ENCODE results near the gene MTAP. TPM values are rescaled to one million over a fixed set of nuclear protein-coding genes. Genes with fewer than 3 reads are reported as not detected.

Gene MTAP
- total and polyA plus RNA-seq, 9 of the 15 experiments (the other 6 are each of a cell fraction or from before 2014, with no cell fraction given): 0.07 TPM; not detected in 8

DNA sequence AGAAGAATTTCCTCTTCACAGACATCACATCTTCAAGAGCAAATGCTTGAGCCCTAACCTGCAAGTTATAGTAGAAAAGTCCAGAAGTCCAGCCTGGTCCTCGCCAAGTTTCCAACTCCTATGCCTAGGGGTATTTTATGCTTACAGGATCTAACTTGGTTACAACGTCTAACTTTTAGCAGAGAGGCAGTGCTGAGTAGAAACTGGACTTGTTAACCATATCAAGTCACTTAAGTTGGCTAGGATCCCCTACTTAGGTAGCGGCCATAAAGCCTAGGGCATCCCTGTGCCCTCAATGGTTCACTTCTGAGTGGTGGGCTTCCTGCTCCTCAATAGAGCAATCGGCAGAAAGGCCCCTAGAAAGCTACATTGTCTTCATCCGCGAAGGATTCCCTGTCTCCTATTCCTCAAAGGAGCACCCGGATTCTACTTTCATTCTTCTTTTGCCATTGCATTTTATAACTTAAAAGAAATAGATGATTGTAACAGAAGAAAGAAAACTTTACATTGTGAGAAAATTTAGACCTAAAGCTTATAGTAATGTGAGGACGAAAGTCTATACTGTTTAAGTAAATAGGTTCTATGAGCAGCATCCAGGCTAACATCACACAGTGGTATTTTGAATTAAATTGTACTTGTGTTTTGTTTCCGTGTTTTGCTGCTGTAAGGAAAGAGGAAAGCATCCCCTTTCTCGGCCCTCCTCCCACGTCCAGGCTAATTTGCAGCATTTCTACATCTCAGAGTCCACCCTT, 1.3 kb upstream of the MTAP start:
- no peak overlapping the region for H3K27ac ChIP-seq (ENCODE audit: extremely low read depth, low read depth, low read length)
- H2AFZ ChIP-seq (ENCODE audit: low read depth, low read length): no peak overlapping the region
- H3K9me1 ChIP-seq (ENCODE audit: control insufficient read depth, insufficient read depth, low read length): no peaks in the 10 kb centered on the region
- no peak overlapping the region for H3K9ac ChIP-seq (ENCODE audit: insufficient read depth in 1 of 2, low read depth in 2 of 2, low read length in 2 of 2)
- H3K4me3 ChIP-seq: no peak overlapping the region
- H3K4me1 ChIP-seq (replicated peaks in 1 of 2; ENCODE audit: control insufficient read depth in 2 of 2, insufficient read depth in 2 of 2, low read length in 2 of 2): no peaks in the 10 kb centered on the region
- in situ Hi-C loops (cut with MboI): no loop called here
- intact Hi-C loops (cut with micrococcal nuclease): no loop called here
- ChIA-PET CTCF (ENCODE audit: low intra/inter-chr PET ratio) (no interaction called here), POLR2A (no interaction called here)
- no peaks in the 10 kb centered on the region for H3K79me2 ChIP-seq (ENCODE audit: control insufficient read depth, insufficient read depth, low read length)
- H3K36me3 ChIP-seq (ENCODE audit: control insufficient read depth, insufficient read depth, low read length): no peaks in the 10 kb centered on the region
- ATAC-seq (no peak), FAIRE-seq (no peak), DNase-seq (ENCODE audit: extremely low read depth in 1 of 4, low spot score in 3 of 4) (no peak)
- no peaks in the 10 kb centered on the region for H4K20me1 ChIP-seq (replicated peaks; ENCODE audit: control insufficient read depth, insufficient read depth, low read length)
- no CpG with 5 or more reads among the region's 11 CpGs for WGBS (ENCODE audit: insufficient coverage, low coverage, missing lambda C conversion rate)
- no peaks in the 10 kb centered on the region for H3K27me3 ChIP-seq (ENCODE audit: control insufficient read depth in 2 of 2, insufficient read depth in 2 of 2, low read length in 2 of 2)
- H3K9me3 ChIP-seq (replicated peaks; ENCODE audit: control insufficient read depth, insufficient read depth, low read depth, low read length): no peaks in the 10 kb centered on the region
- TF ChIP-seq TSC22D4 (tag; IDR thresholded peaks at IDR 0.05): no peak
- TF ChIP-seq POLR2AphosphoS5 (IDR thresholded peaks at IDR 0.05; ENCODE audit: control insufficient read depth, insufficient read depth, low read depth, low read length): no peak
- no peak for TF ChIP-seq U2AF2 (optimal IDR thresholded peaks at IDR 0.05; ENCODE audit: low read depth, low read length)
- TF ChIP-seq ATF1 (CRISPR knock-in tag; IDR thresholded peaks at IDR 0.05): no peak
- TF ChIP-seq ATF1 (tag; IDR thresholded peaks at IDR 0.05): no peak
- TF ChIP-seq CBX2 (IDR thresholded peaks at IDR 0.05; ENCODE audit: insufficient read depth, low read length, poor library complexity, severe bottlenecking): no peak
- TF ChIP-seq ZNF134 (CRISPR knock-in tag; conservative IDR thresholded peaks at IDR 0.05): no peak
- no peak for TF ChIP-seq KAT8 (IDR thresholded peaks at IDR 0.05; ENCODE audit: low read depth)
- TF ChIP-seq, protein P1, sequence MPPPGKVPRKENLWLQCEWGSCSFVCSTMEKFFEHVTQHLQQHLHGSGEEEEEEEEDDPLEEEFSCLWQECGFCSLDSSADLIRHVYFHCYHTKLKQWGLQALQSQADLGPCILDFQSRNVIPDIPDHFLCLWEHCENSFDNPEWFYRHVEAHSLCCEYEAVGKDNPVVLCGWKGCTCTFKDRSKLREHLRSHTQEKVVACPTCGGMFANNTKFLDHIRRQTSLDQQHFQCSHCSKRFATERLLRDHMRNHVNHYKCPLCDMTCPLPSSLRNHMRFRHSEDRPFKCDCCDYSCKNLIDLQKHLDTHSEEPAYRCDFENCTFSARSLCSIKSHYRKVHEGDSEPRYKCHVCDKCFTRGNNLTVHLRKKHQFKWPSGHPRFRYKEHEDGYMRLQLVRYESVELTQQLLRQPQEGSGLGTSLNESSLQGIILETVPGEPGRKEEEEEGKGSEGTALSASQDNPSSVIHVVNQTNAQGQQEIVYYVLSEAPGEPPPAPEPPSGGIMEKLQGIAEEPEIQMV (tag; conservative IDR thresholded peaks at IDR 0.05; ENCODE audit: low read depth): no peak
- no peak for TF ChIP-seq MCM7 (IDR thresholded peaks at IDR 0.05)
- no peak for TF ChIP-seq ZNF274 (IDR thresholded peaks at IDR 0.05; ENCODE audit: borderline replicate concordance, low read depth, low read length)
- no TSS peak for BruUV-seq (replicated peaks)
- no peak overlapping the region for H3K4me2 ChIP-seq (ENCODE audit: insufficient read depth, low read length)
